ENCODE data around the gene RDH13.

DNA sequence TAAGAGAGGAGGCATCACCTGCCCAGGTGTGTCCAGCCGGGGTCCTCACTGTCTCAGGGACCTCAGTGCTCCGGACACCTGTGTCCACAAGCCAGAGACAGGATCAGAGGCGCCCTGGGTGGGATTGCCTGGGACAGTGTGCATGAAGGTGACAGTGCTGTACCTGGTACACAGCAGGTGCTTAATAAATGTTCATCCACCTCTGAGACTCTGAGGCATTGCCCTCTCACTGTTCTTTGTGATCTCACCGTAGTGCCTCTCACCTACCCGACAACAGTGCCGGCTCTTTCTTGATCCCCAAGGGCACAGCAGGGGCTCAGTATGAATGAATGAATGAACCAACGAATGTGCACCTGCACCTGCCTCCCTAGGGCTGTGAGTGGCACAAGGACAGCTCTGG, 9.2 kb downstream of the RDH13 start:
- TF ChIP-seq, protein P1, sequence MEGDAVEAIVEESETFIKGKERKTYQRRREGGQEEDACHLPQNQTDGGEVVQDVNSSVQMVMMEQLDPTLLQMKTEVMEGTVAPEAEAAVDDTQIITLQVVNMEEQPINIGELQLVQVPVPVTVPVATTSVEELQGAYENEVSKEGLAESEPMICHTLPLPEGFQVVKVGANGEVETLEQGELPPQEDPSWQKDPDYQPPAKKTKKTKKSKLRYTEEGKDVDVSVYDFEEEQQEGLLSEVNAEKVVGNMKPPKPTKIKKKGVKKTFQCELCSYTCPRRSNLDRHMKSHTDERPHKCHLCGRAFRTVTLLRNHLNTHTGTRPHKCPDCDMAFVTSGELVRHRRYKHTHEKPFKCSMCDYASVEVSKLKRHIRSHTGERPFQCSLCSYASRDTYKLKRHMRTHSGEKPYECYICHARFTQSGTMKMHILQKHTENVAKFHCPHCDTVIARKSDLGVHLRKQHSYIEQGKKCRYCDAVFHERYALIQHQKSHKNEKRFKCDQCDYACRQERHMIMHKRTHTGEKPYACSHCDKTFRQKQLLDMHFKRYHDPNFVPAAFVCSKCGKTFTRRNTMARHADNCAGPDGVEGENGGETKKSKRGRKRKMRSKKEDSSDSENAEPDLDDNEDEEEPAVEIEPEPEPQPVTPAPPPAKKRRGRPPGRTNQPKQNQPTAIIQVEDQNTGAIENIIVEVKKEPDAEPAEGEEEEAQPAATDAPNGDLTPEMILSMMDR (IDR thresholded peaks at IDR 0.05), result no peak
- no peak for TF ChIP-seq EP300 (IDR thresholded peaks at IDR 0.05)
- no peak for TF ChIP-seq POLR2A (IDR thresholded peaks at IDR 0.05)
